ENCODE results near the gene PRTG.

GRCh38 chr15:55673287-55673686 is 69.7 kb downstream of the PRTG start:
- TF ChIP-seq CTCF (IDR thresholded peaks at IDR 0.05) (no peak), POLR2A (IDR thresholded peaks at IDR 0.05) (no peak)
